ENCODE results near the gene ARHGAP21. TPM values are rescaled to one million over a fixed set of nuclear protein-coding genes. Genes with fewer than 3 reads are reported as not detected.
"Not testable (repeated sequence)": the region's sequence is repeated elsewhere in the genome, so short reads cannot be mapped to it uniquely, and the experiment has no call there.

The ARHGAP21 gene
- total RNA-seq, 1 donor from 2014 or later = 46.8 TPM

DNA sequence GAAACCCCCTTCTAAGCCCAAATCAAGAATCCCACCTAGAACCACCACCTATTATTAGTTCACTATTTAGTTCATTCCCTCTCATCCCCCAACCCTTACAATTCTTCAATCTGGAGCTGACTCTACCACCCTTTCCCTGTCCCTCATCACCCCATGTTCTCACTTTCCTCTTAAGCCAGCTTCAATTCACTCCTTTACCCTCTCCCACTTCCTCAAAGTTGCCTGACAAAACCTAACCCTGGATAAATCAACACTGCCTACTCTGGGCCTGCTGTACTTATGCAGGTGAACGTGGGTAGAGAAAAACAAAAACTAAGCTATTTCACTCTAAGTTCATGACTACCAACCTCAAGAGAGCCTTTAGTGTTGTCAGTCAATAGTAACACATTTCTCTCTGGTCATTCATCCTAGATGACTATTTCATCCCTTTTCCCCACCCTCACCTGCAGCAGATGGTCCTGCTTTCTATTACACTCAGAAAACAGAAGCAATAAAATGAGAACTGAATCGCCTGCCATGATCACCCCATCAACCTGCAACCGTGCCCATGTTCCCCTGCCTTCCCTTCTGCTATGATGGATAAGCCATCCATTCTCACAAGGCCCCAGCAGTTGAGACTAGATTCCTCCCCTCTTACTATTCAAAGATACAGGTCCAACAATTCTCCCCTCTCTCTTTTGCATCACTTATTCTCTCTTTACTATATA, 52.6 kb downstream of the ARHGAP21 start:
- H3K4me3 ChIP-seq (ENCODE audit: low read depth, low read length) = no peak overlapping the region
- TF ChIP-seq CTCF (conservative IDR thresholded peaks at IDR 0.05; ENCODE audit: low read depth, low read length) = no peak
- DNase-seq (ENCODE audit: low read depth) = no peak

GRCh38 chr10:24669285-24669852, 54.3 kb downstream of the ARHGAP21 start:
- H3K4me3 ChIP-seq (ENCODE audit: low read depth, low read length) = no peak overlapping the region
- no peak for DNase-seq (ENCODE audit: low read depth)
- TF ChIP-seq CTCF (conservative IDR thresholded peaks at IDR 0.05; ENCODE audit: low read depth, low read length) = no peak

GRCh38 chr10:24668247-24668646, 55.4 kb downstream of the ARHGAP21 start:
- no peak for TF ChIP-seq CTCF (conservative IDR thresholded peaks at IDR 0.05; ENCODE audit: low read depth, low read length)
- no peak overlapping the region for H3K4me3 ChIP-seq (ENCODE audit: low read depth, low read length)
- DNase-seq (ENCODE audit: low read depth) = no peak

- DNase-seq (ENCODE audit: low read depth) = no peak
- no peak overlapping the region for H3K4me3 ChIP-seq (ENCODE audit: low read depth, low read length)
- TF ChIP-seq CTCF (conservative IDR thresholded peaks at IDR 0.05; ENCODE audit: low read depth, low read length) = no peak
These were observed 58.7 kb downstream of the ARHGAP21 start for GRCh38 chr10:24664991-24665390.

- no peak for DNase-seq (ENCODE audit: low read depth)
- no peak for TF ChIP-seq CTCF (conservative IDR thresholded peaks at IDR 0.05; ENCODE audit: low read depth, low read length)
These were observed 62.3 kb downstream of the ARHGAP21 start for GRCh38 chr10:24661376-24661775.

DNA sequence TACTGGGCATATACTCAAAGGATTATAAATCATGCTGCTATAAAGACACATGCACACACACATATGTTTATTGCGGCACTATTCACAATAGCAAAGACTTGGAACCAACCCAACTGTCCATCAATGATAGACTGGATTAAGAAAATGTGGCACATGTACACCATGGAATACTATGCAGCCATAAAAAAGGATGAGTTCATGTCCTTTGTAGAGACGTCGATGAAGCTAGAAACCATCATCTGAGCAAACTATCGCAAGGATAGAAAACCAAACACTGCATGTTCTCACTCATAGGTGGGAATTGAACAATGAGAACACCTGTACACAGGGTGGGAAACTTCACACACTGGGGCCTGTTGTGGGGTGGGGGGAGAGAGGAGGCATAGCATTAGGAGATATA, 65.4 kb downstream of the ARHGAP21 start:
- not testable (repeated sequence) for H3K4me3 ChIP-seq (ENCODE audit: low read depth, low read length); DNase-seq (ENCODE audit: low read depth)

More at GRCh38 chr10:24661376-24661775, 62.3 kb downstream of the ARHGAP21 start:
- no peak overlapping the region for H3K4me3 ChIP-seq (ENCODE audit: low read depth, low read length)

GRCh38 chr10:24656326-24656725, 67.4 kb downstream of the ARHGAP21 start:
- not testable (repeated sequence) for DNase-seq (ENCODE audit: low read depth); H3K4me3 ChIP-seq (ENCODE audit: low read depth, low read length)

DNA sequence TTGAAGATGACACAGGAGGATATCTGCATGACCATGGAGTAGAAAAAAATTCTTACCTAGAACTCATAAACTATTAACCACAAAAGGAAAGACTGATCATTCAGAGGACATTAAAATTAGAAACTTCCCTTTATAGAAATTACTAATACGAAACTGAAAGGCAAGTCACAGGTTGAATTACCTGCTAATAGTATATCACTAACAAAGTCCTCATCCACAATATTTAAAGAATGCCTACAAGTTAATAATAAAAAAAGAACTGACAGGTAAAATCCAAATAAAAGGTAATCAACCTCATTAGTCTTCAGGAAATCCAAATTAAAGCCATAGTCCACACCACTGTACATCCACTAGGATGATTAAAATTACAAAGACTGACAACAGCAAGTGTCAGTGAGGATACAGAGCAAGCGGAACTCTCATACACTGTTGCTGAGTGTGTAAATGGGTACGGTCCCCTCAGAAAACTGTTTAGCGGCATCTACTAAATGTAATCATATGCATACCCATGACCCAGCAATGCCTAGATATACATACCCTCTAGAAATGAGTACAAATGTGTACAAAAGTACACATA, 71.2 kb downstream of the ARHGAP21 start:
- DNase-seq (ENCODE audit: low read depth) = no peak
- no peak overlapping the region for H3K4me3 ChIP-seq (ENCODE audit: low read depth, low read length)
- no peak for TF ChIP-seq CTCF (conservative IDR thresholded peaks at IDR 0.05; ENCODE audit: low read depth, low read length)

All from epithelial cell of proximal tubule (primary cell).